IPS-20b (cell line): Measurements from ENCODE around the gene NEK9.

Experiments
- H3K27ac ChIP-seq: one replicate; pipeline ENCODE4 v1.5.1; 2013; ENCODE audit warnings: low read length
- H3K27me3 ChIP-seq: 2 replicates; pipeline ENCODE4 v1.6.1; 2013; ENCODE audit warnings: mild to moderate bottlenecking, low read length, inconsistent platforms; ENCODE audit not compliant: insufficient read depth
- H3K36me3 ChIP-seq: 2 replicates; pipeline ENCODE4 v1.6.1; 2013; ENCODE audit warnings: low read depth, mild to moderate bottlenecking, inconsistent platforms, low read length, moderate library complexity; ENCODE audit not compliant: insufficient read depth
- H3K4me1 ChIP-seq: 2 replicates; pipeline ENCODE4 v1.6.1; 2013; ENCODE audit warnings: mild to moderate bottlenecking, control low read depth, inconsistent platforms, low read length, moderate library complexity; ENCODE audit not compliant: insufficient read depth
- H3K4me3 ChIP-seq: 2 replicates; pipeline ENCODE4 v1.5.1; 2013; ENCODE audit warnings: mild to moderate bottlenecking, low read length, inconsistent platforms
- H3K9ac ChIP-seq: 2 replicates; pipeline ENCODE4 v1.6.1; 2013; ENCODE audit warnings: low read depth, mild to moderate bottlenecking, inconsistent platforms, low read length, moderate library complexity
- H3K9me3 ChIP-seq: 2 replicates; pipeline ENCODE4 v1.6.1; 2013; ENCODE audit warnings: mild to moderate bottlenecking, low read depth, low read length, inconsistent platforms; ENCODE audit not compliant: insufficient read depth

NEK9 gene

DNA sequence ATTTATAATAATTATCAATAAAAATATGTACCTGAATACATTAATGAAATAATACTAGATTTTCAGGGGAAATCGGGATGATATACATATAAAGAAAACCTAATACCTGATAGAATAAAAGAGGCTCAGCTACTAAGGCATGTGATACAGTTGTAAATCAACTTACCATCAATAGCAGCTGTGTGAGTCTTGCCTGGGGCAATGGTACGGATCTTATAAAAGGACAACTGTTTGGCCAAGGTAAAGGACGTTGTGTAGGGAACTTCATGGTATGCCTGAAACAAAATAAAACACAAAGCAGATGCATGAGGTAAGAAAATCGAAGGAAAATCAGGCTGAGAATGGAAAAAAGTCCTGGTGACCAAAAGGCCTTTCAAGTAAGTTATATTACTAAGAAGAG lies 25.4 kb downstream of the NEK9 start:
- no peak overlapping the region for H3K27ac ChIP-seq
- H3K9me3 ChIP-seq = no peaks in the 10 kb centered on the region
- no peak overlapping the region for H3K4me3 ChIP-seq
- no peaks in the 10 kb centered on the region for H3K27me3 ChIP-seq
- H3K4me1 ChIP-seq = no peaks in the 10 kb centered on the region
- no peak overlapping the region for H3K9ac ChIP-seq
- peaks cover 81% of the 10 kb centered on the region for H3K36me3 ChIP-seq

DNA sequence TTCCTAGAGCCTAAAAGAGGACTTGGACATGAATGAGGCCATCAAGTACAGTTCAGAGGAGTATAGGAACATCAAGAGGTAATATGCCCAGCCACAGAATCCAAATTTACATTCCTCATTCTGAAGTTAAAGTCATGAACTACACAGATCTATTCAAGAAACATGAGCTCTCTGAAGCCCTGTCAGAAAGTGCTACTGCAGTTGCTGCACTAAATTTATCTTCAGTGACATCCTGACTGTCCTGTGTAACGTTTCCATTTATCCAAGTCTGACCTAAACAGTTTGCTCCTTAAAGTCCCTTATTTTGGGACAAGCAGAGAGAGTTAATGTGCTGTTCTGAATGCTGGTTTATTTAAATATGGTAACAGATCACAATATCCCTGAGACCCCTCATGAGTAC lies 28.2 kb downstream of the NEK9 start:
- H3K4me3 ChIP-seq = no peak overlapping the region
- no peaks in the 10 kb centered on the region for H3K4me1 ChIP-seq
- no peaks in the 10 kb centered on the region for H3K27me3 ChIP-seq
- H3K9ac ChIP-seq = no peak overlapping the region
- no peak overlapping the region for H3K27ac ChIP-seq
- no peaks in the 10 kb centered on the region for H3K9me3 ChIP-seq
- H3K36me3 ChIP-seq = peaks cover 83% of the 10 kb centered on the region

DNA sequence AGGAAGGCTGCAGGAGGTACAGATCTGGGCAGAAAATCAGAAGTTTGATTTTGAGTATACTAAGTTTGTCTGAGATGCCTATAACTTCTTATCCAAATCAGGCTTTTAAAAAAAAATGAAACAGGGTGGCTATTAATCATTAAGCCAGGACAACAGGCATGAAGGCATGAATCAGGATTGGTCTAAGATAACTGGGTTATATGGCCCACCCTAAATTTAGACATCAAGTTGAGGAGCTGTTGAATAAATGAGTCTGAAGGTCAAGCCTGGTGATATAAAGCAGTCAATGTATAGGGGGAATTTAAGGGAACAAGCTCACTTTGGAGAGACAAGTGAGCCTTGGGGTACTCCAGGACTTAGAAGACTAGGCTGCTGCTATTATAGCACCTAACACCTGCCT lies 28.6 kb downstream of the NEK9 start:
- Histone ChIP-seq H3K9me3 (no peaks in the 10 kb centered on the region), H3K27ac (no peak overlapping the region), H3K27me3 (no peaks in the 10 kb centered on the region), H3K4me1 (peaks cover under 1% of the 10 kb centered on the region; the same call in 1 of the 2 replicates), H3K36me3 (peaks cover 80% of the 10 kb centered on the region), H3K4me3 (no peak overlapping the region), H3K9ac (no peak overlapping the region)

DNA sequence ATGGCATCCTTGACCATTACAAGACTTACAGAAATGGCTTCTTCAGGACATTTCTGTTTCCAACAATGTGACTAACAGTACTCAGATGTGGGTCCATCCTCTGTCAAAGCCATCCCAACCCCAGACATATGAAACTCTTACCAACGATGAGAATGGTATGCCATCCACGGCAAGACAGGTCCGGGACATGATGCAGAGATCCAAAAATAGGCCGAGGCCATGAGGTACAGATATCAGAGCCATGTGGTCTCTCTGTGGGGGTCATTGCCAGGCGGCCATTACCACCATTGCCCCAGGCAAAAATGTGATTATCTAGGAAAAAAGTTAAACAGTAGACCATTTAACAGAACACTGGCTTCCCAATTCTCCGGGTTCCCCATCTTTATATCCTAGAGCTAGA lies 29.9 kb downstream of the NEK9 start:
- Histone ChIP-seq H3K9ac (no peak overlapping the region), H3K27me3 (no peaks in the 10 kb centered on the region), H3K4me3 (no peak overlapping the region), H3K27ac (no peak overlapping the region), H3K36me3 (peaks cover 75% of the 10 kb centered on the region), H3K4me1 (peaks cover 7% of the 10 kb centered on the region; the same call in 1 of the 2 replicates), H3K9me3 (no peaks in the 10 kb centered on the region)

DNA sequence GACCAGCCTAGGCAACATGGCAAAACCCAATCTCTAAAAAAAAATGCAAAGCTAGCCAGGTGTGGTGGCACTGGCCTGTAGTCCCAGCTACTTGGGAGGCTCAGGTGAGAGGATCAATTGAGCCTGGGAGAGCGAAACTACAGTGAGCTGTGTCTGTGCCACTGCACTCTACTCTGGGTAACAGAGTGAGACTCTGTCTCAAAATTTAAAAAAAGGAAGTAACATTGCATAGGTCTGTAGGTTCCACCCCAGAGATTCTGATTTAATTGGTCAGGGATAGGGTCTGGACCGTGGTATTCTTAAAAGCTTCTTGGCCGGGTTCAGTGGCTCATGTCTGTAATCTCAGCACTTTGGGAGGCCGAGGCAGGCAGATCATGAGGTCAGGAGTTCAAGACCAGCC lies 31.2 kb downstream of the NEK9 start:
- Histone ChIP-seq H3K4me3 (no peak overlapping the region), H3K9me3 (no peaks in the 10 kb centered on the region), H3K9ac (no peak overlapping the region), H3K4me1 (peaks cover 7% of the 10 kb centered on the region; the same call in 1 of the 2 replicates), H3K36me3 (peaks cover 74% of the 10 kb centered on the region), H3K27ac (no peak overlapping the region), H3K27me3 (no peaks in the 10 kb centered on the region)

DNA sequence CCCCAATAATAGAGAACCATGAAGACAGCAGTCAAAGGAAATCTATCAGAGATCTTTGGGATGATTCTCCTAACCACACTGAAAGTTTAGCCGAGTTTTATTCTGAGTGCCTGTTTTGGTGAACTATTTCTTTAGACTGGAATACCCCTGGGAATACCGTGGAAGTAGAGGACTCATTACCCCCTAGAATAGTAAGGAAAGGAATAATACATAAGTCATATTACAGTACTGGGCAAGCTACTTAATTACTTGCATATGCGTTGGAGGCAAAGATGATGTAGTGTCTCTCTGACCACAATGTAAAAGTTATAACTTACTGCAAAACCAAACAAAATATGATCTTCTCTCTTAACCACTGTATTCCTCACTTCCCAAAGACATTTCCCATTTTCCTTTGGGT lies 32.0 kb downstream of the NEK9 start:
- Histone ChIP-seq H3K9me3 (no peaks in the 10 kb centered on the region), H3K9ac (no peak overlapping the region), H3K4me3 (no peak overlapping the region), H3K4me1 (peaks cover 7% of the 10 kb centered on the region; the same call in 1 of the 2 replicates), H3K36me3 (peaks cover 72% of the 10 kb centered on the region), H3K27me3 (no peaks in the 10 kb centered on the region), H3K27ac (no peak overlapping the region)

DNA sequence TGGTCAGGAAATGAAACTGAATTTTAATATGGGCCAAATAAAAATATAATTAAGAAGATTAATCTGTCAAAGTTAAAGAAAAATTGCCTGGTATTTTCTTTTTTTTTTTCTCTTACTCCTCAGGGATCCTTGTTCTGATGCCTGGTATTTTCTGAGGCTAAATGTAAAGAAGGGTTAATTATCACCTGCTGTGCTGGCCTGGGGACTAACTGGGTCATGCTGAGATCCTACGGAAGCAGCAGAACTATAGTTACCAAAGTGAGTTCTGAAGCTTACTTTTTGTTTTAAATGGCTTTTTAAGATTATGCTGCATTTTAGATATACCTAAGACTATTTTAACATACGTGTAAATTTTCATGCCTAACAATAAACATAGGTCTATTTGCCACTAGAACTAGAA lies 34.1 kb downstream of the NEK9 start:
- Histone ChIP-seq H3K4me1 (peaks cover 7% of the 10 kb centered on the region; the same call in 1 of the 2 replicates), H3K27ac (no peak overlapping the region), H3K9ac (no peak overlapping the region), H3K4me3 (no peak overlapping the region), H3K36me3 (peaks cover 65% of the 10 kb centered on the region), H3K9me3 (no peaks in the 10 kb centered on the region), H3K27me3 (no peaks in the 10 kb centered on the region)

DNA sequence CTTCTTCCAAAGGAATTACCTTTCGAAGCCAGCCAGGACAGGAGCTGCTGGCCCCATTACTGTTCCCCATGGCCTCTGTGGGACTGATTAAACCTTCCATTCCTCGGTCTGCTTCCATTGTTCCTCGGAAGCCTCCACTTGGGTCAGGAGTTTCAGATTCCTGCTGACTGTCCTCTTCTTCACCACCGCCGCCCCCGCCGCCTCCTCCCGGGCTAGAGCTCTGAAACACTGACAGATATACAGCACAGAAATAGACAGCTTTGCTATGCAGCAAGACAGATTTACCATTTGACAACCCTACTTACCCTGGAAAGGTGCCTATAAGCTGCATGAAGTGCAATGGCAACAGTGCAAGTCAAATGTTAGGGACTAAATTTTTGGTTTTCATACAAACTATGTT lies 35.6 kb downstream of the NEK9 start:
- no peaks in the 10 kb centered on the region for H3K9me3 ChIP-seq
- H3K9ac ChIP-seq = no peak overlapping the region
- H3K4me1 ChIP-seq = peaks cover 7% of the 10 kb centered on the region; the same call in 1 of the 2 replicates
- H3K27ac ChIP-seq = no peak overlapping the region
- peaks cover 65% of the 10 kb centered on the region for H3K36me3 ChIP-seq
- no peaks in the 10 kb centered on the region for H3K27me3 ChIP-seq
- no peak overlapping the region for H3K4me3 ChIP-seq

DNA sequence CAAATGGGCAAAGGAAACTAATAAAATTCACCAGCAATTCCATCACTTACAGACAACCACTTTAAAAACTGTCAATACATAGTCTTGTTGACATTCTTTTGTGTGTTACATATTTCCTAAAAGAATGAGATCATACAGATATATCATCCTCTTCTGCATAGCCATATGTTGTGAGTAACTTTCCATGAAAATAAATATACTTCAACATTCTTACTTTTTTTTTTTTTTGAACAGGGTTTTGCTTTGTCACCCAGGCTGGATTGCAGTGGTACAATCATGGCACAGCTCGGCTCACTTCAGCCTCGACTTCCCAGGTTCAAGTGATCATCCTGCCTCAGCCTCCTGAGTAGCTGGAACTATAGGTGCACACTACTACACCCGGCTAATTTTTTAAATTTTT lies 36.5 kb downstream of the NEK9 start:
- H3K36me3 ChIP-seq = peaks cover 63% of the 10 kb centered on the region
- H3K9me3 ChIP-seq = no peaks in the 10 kb centered on the region
- H3K27me3 ChIP-seq = no peaks in the 10 kb centered on the region
- H3K4me1 ChIP-seq = peaks cover 7% of the 10 kb centered on the region; the same call in 1 of the 2 replicates
- H3K27ac ChIP-seq = no peak overlapping the region
- H3K9ac ChIP-seq = no peak overlapping the region
- H3K4me3 ChIP-seq = no peak overlapping the region

DNA sequence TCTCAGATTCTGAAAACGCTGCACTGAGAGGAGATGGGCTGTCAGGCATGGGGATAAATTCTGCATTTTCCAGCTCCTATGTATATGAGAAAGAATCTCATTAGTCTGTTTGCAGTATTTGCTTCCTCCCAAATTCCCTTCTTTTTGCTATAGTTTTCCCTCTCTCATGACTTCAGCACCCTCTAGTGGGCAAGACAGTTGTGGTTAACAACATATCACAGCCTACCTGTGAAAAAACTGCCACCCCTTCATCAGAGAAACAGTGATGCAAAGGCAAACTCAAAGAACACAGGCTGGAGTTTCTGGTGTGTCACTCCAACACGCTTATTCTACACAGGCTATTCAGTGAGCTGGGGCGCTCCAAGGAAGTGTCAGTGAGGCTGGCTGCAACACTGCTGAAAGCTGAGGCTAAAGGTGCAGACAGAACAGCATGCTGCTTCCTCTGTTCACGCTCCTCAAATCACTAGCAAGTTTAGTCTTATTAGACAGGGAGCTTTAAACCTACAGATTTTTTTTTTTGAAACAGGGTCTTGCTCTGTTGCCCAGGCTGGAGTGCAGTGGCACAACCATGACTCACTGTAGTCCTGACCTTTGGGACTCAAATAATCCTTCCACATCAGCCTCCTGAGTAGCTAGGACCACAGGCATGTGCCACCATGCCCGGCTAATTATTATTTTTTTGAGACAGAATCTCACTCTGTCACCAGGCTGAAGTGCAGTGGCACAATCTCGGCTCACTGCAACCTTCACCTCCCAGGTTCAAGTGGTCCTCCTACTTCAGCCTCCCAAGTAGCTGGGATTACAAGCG lies 38.1 kb downstream of the NEK9 start:
- no peaks in the 10 kb centered on the region for H3K27me3 ChIP-seq
- H3K4me1 ChIP-seq = peaks cover 7% of the 10 kb centered on the region; the same call in 1 of the 2 replicates
- no peaks in the 10 kb centered on the region for H3K9me3 ChIP-seq
- no peak overlapping the region for H3K4me3 ChIP-seq
- no peak overlapping the region for H3K27ac ChIP-seq
- H3K36me3 ChIP-seq = peaks cover 63% of the 10 kb centered on the region
- H3K9ac ChIP-seq = no peak overlapping the region

DNA sequence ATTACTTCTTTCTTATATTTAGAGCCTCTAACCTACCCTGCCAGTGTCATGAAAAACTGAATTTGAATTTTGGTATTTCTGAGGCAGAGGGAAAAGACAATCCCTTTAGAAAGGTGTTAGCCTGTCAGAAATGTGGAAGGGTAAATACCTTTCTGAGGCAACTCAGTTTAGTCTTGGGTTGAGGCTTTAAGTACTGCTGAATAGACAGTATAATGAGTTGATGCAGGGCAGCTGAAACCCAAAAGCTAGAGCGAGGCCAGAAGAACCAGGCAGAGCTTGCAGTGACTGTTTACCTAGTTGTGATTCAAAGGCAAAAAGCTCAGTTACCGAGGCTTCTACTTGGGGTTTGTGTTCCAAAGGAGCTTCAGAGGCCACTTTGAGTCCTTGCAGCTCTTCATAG lies 38.7 kb downstream of the NEK9 start:
- no peak overlapping the region for H3K27ac ChIP-seq
- no peak overlapping the region for H3K9ac ChIP-seq
- H3K27me3 ChIP-seq = no peaks in the 10 kb centered on the region
- no peak overlapping the region for H3K4me3 ChIP-seq
- peaks cover 7% of the 10 kb centered on the region; the same call in 1 of the 2 replicates for H3K4me1 ChIP-seq
- H3K9me3 ChIP-seq = no peaks in the 10 kb centered on the region
- peaks cover 66% of the 10 kb centered on the region for H3K36me3 ChIP-seq

DNA sequence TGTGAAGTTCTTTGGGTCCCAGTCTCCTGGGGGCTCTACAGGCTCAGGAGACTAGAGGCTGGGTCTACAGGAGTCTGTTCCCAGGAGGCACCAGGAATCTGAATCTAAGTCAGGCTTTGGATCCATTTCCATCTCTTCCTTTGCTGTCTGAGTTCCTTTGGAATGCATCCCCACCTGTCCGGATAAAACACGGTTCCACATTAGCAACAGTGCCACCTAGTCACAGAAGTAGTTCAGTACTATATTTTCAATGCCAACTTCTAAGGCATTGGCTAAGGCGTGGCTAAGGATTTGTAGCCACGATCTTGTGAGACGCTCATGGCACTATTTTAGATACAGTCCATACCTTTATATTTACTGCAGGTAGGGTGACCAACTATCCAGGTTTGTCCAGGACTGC lies 42.3 kb downstream of the NEK9 start:
- H3K4me1 ChIP-seq = no peaks in the 10 kb centered on the region
- no peak overlapping the region for H3K27ac ChIP-seq
- H3K4me3 ChIP-seq = no peak overlapping the region
- H3K36me3 ChIP-seq = peaks cover 64% of the 10 kb centered on the region
- H3K27me3 ChIP-seq = no peaks in the 10 kb centered on the region
- H3K9ac ChIP-seq = no peak overlapping the region
- H3K9me3 ChIP-seq = no peaks in the 10 kb centered on the region
